H1 (cell line): ENCODE measurements around the gene EPHB1. TPM values are rescaled to one million over a fixed set of nuclear protein-coding genes. Genes with fewer than 3 reads are reported as not detected.

Experiments used
- BRCA1 ChIP-seq: IDR thresholded peaks from 2 replicates; pipeline ENCODE4 v1.6.1; 2012; ENCODE audit warnings: low read depth, low read length, improper control_type of control experiment
- EP300 ChIP-seq, 2 experiments: IDR thresholded peaks; 1 replicate in 1 of 2; 2 replicates in 1 of 2; pipeline ENCODE4 v1.6.1; 2011 to 2012; ENCODE audit warnings: low read depth in 2 of 2, low read length in 2 of 2, mild to moderate bottlenecking in 2 of 2, borderline replicate concordance in 1 of 2, inconsistent platforms in 1 of 2, moderate library complexity in 1 of 2
- HDAC6 ChIP-seq: IDR thresholded peaks from one replicate; pipeline ENCODE4 v1.7.1; 2012; ENCODE audit warnings: low read depth, mild to moderate bottlenecking, inconsistent platforms, low read length, moderate library complexity
- POU5F1 ChIP-seq: IDR thresholded peaks from 2 replicates; pipeline ENCODE4 v1.6.1; 2011; ENCODE audit warnings: low read depth, mild to moderate bottlenecking, low read length, moderate library complexity
- RFX5 ChIP-seq: IDR thresholded peaks from 2 replicates; pipeline ENCODE4 v1.6.1; 2011; ENCODE audit warnings: low read depth, low read length, improper control_type of control experiment, borderline replicate concordance
- SIRT6 ChIP-seq: IDR thresholded peaks from one replicate; pipeline ENCODE4 v1.7.1; 2012; ENCODE audit warnings: low read length, inconsistent platforms
- TBP ChIP-seq: IDR thresholded peaks from 2 replicates; pipeline ENCODE4 v1.6.1; 2011; ENCODE audit warnings: low read depth, low read length, improper control_type of control experiment
- polyA plus RNA-seq, 7 experiments: library from polyadenylated mRNA; depleted of rRNA in 3 of 7; stranded (reverse) in 5 of 7; unstranded in 2 of 7; fragments of >200 nt in 5 of 7; fragments of 200-250 nt in 2 of 7; gene quantifications; 1 replicate in 5 of 7; 2 replicates in 1 of 7; 4 replicates in 1 of 7; pipeline versions ENCODE4 v1.2.1 to v1.2.3, GENCODE V29; 2011 to 2013; ENCODE audit warnings: missing spikeins in 2 of 7, mixed read lengths in 2 of 7
- total RNA-seq: library from RNA; stranded (reverse); fragmentation: NEBNext Ultra II Directional; extraction: Animal tissue kit (Norgen Biotek cat#: 25700); gene quantifications from 2 replicates; pipeline ENCODE4 v1.2.1, GENCODE V29; 2021
- TF ChIP-seq, protein P1 (sequence below): IDR thresholded peaks from 2 replicates; pipeline ENCODE4 v1.6.1; 2012; ENCODE audit warnings: inconsistent platforms

EPHB1 gene
- total and polyA plus RNA-seq, 2 of the 8 experiments (the other 6 are each of a cell fraction or from before 2014, with no cell fraction given) = 3.5 to 5.9 TPM

DNA sequence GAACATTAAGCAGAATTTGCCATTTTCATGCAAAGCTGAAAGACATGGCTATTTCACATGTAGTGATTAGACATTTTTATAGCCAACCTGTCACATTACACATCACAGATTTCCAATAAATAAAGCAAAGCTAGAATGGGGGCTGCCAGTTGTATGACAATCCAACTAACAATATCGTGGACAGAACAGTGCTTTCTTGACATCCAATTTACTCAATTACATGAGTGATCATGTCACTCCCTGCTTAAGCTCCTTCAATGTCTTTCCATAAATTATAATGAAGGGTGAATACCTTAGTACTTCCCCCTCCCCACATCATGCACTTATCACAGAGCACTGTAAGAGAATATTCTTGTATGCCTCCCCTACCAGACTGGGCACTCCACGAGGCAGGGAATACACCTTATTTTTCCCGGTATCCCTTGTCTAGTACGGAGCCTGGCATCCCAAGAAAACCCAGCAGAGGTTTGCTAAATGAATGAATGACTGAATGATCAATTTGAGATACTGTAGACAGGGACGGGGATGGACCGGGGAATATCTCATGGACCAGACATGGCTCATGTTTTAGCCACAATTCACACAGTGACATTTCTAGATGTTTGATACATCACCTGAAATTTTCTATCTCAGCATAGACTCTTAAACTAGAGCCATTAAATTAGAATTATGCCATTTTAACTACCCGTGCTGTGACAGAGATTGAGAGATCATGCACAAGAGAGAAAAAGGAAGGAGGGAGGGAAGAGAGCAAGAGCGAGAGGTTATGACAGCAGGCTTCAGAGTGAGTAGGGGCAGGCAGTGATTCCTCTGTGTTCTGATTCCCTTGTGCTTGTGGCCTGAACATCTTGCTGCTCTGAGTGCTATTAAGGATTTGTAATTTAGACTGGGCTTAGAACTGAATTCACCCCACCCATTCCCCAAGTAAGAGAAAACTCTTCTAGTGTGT is 77.7 kb downstream of the EPHB1 start (continued):
- TF ChIP-seq, protein P1, sequence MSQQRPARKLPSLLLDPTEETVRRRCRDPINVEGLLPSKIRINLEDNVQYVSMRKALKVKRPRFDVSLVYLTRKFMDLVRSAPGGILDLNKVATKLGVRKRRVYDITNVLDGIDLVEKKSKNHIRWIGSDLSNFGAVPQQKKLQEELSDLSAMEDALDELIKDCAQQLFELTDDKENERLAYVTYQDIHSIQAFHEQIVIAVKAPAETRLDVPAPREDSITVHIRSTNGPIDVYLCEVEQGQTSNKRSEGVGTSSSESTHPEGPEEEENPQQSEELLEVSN = no peak
- no peak for TF ChIP-seq EP300 (IDR thresholded peaks at IDR 0.05; ENCODE audit: borderline replicate concordance in 1 of 2, low read depth in 2 of 2, low read length in 2 of 2)
- TF ChIP-seq HDAC6 = no peak
- TF ChIP-seq TBP = no peak
- no peak for TF ChIP-seq POU5F1
- no peak for TF ChIP-seq BRCA1
- TF ChIP-seq SIRT6 = no peak
- no peak for TF ChIP-seq RFX5
